Limb (tissue), 2 donors: ENCODE data around the gene ALDH16A1.
"Not testable (repeated sequence)": the region's sequence is repeated elsewhere in the genome, so short reads cannot be mapped to it uniquely, and the experiment has no call there.

Experiments
- DNase-seq, 2 donors: peaks; one replicate each; pipeline ENCODE4 v3.0.0-alpha.2; 2016; ENCODE audit errors: extremely low spot score in 2 of 2

ALDH16A1 gene

DNA sequence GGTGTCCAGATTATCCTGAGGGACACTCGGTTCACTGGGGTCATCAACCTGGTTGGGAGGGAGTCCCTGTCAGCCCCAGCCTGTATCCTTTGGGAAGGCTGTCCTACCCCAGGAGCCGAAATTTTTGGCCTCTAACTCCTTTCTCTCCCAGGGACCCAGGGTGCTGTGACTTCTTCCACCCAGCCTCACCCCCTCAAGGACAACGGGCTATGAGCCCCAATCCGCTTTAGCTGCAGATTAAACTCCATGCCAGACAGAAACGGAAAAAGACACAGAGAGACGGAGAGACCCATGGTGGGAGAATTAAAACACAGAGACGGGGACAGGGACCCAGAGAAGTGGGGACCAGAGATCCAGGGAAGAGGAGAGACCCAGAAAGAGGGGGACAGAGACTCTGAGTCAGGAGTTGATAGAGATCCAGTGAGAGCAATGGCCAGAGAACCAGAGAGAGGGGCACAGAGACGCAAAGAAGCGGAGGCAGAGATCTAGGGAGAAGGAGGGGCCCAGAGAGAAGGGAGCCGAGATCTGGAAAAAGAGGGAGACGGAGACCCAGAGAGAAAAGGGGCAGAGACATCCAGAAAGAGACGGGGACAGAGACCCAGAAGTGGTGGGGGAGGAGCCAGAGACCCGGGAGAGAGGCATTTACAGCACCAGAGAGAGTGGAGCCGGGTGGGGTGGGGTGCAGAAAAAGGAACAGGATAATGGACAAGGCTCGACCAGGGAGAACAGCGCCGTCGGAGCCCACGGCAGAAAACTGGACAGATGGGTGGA lies 12.4 kb upstream of the ALDH16A1 start:
- DNase-seq: no peak

DNA sequence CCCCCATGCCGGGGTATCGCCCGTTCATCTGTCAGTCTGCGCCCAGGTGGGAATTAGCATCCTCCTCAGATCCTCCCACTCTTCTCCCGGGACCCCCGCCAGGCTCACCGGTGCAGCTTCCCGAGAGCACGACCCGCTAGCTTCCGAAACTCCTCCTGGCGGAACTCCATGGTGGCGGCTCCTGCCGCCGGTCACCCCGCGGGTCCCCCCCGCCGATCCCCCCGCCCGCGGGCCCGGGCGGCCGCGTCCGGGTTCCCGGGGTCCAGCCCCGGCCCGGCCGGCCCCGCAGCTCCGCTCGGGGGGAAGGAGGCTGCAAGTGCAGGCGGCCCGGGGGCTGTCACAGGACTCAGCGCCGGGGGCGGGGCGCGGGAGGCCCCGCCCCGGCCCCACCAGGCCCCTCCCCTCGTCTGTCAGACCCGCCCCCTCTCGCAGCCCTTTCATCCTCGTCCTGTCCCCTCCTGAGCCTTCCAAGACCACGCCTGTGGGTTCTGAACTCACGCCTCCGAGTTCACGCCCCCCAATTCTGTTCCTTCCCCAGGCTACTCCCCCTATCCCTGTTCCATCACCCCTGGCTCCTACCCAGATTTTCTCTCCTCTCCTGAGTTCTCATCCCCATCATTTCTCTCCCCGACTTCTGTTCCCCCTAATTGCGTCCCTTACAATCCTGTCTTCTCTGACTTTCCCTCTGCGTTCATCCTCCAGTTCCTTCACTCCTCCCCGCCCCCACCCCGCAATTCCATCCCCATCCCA lies 11.6 kb upstream of the ALDH16A1 start, which contains the start of gene SLC17A7:
TSS of gene SLC17A7 (minus strand) at position 318 of the 750 bp plus-strand sequence. CDS start at position 170, 148 bp downstream.
- DNase-seq: peak in 1 of 2 donors; percentile 64

DNA sequence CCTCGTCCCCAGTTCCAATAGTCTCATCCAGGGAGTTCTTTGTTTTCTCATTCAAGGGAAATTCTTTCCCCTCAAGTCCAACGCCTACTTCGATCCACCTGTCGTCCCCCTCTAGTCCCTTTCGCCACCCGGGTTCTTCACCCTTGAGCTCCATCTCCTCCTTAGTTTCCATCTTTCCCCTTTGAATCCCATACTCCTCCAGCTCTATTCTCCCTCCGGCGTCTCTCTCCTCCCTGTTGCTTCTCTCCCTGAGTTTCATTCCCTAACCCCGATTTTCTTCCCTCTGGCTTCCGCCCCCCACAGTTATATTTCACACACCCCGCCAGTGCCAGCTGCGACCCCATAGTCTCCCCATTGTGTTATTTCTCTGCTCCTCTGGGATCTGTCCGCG lies 11.1 kb upstream of the ALDH16A1 start:
- DNase-seq: no peak

DNA sequence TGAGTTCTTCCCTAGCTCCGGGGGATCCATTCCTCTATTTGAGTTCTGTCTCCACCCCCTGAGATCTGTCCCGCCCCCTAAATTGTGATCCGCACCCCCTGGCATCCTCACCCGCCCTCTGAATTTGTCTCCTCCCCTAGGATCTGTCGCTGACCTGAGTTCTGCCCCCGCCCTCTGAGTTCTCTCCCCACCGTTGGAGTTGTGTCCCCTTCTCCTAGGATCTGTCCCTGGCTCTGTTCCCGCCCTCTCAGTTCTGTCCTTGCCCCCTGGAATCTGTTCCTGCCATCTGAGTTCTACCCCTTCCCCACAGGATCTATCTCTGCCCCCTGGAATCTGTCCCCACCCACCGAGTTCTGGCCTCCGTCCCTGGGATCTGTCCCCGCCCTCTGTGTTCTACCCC lies 10.7 kb upstream of the ALDH16A1 start:
- DNase-seq: no peak

DNA sequence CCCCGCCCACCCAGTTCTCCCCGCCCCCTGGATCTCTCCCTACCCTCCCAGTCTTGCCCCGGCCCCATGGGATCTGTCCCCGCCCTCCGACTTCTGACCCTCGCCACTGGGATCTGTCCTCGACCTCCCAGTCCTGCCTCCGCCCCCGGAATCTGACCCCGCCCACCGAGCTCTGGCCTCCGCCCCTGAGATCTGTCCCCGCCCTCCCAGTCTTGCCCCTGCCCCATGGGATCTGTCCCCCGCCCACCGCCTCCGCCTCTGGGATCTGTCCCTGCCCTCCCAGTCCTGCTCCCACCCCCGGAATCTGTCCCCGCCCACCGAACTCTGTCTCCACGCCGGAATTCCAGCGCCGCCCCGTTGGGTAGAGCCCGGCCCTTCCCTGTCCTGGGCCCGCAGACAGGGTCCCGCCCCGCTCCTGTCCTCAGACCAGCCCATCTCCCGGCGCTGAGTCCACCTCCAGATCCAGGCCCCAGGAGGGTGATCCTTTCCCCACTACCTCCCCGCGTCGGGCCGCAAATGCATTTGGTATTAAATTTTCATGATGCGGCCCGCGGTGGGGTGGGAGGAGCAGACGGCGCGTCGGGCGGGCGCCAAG lies 10.2 kb upstream of the ALDH16A1 start:
- DNase-seq: peak; percentile 78 to 90

DNA sequence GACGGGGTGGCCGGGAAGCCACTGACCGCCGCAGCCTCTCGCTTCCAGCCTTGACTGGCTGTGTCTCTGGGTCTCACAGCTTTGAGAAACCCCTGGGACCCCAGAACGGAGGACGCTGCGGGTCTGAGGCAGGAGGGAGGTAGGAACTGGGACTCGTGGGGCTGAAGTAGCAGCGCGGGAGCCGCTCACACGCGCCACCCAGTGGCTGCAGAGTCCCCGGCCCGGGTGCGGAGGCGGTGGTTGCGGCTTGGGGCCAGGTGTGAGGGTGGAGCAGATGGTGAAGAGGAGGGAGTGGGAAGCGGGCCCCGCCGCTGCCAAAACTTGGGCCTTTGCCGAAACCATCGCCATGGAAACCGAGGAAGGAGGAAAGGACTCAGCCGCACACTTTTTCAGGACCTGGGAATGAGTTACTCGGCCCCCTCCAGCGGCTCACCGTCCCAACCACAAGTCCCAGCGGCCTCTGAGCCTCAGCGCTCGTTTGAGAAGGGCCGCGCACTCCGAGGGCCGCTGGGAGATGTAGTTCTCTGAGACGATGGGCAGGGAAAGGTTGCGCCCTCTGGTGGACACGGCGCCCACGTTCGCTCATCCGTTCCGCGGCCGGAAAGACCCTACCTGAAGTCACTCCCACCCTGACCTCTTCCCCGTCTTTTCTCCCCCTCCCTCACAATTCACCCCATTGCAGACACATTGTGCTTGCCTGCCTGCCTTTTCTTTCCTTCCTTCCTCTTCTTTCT lies 9.5 kb upstream of the ALDH16A1 start:
- DNase-seq: peak; percentile 97 to 98

DNA sequence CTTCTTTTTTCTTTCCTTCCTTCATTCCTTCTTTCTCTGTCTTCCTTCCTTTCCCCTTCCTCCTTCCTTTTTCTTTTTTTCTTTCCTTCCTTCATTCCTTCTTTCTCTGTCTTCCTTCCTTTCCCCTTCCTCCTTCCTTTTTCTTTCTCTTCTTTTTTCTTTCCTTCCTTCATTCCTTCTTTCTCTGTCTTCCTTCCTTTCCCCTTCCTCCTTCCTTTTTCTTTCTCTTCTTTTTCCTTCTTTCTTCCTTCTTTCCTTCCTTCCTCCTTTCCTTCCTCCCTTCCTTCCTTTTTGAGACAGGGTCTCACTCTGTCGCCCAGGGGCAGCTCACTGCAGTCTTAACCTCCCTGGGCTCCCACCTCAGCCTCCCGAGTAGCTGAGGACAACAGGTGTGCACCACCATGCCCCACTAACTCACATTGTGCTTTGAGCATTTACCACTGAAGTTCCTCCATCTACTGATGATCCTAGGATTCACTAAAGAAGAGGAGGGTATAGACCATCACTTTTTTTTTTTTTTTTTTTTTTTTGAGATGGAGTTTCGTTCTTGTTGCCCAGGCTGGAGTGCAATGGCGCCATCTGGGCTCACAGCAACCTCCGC lies 8.8 kb upstream of the ALDH16A1 start:
- not testable (repeated sequence) for DNase-seq

DNA sequence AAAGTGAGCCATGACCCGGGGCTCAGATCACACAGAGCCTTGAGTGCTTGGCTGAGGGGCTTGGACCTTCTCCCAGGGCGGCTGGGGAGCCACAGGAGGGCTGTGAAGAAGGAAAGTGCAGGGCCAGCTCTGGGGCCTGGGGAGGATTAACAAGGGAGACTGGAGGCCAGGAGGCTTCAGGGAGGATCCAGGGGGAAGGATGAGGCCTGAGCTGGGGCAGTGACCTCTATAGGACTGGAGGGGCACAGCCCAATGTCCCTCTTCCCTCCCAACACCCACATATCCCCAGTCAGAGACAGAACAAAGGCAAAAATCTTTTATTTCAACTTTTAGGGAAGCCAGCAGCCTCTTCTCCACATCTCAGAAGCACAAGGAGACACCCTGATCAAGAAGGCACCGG lies 7.0 kb upstream of the ALDH16A1 start:
- no peak for DNase-seq

DNA sequence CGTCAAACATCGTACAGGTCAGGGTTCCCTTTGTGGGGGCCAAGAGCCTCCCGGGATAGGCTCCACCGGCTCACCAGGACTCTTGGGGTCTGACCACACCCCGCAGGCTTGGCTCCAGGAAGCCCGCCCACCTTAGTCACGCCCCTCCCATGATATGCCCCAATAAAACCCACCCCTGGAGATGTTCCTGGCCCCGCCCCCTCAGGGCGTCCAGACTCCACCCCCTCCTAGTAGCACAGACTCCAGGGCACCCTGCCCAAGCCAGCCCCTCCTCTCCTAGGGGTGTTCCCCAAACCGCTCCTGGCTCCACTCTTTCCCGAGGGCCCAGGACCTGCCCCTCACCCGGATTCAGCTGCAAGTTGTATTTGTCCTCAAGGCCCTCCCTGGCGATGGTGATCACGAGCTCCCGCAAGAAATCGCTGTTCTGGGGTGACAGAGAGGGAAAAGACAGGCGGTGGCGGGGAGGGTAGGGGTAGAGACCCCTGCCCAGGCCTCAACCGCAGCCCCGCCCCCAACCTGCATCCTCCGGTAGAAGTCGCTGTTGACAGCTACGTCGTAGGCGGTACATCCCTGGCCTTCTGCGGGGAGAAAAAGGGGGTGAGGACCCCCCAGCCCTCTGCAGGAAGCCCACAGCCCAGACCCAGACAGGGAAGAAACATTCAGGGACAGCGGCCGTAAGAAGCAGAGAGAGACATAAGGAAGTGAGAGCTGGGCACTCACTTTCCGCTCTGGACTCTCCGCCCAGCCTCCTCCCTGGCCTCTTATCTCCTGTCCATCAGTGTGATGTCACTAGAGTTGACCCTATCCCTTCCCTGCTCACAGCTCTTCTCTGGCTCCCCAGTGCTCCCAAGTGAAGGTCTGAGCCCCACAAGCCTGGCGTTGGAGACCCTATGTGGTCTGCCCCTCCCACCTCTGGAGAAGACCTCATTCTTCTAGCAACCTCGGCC lies 5.3 kb upstream of the ALDH16A1 start:
- DNase-seq: no peak

DNA sequence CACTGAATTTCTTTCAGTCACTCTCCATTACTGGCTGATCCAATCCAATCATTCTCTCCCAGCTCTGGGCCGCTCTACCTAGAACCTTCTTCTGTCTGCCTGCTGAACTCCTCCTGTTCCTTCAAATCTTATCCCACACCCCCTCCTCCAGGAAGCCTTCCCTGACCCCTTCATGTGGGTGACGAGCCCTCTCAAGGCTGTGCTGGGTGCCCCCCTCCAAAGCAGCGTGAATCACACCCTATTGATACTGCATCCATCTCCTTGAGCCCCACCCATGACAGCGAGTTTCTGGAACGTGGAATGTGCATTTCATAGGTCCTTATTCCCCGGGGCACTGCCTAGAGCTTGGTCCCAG lies 4.6 kb upstream of the ALDH16A1 start:
- no peak for DNase-seq

DNA sequence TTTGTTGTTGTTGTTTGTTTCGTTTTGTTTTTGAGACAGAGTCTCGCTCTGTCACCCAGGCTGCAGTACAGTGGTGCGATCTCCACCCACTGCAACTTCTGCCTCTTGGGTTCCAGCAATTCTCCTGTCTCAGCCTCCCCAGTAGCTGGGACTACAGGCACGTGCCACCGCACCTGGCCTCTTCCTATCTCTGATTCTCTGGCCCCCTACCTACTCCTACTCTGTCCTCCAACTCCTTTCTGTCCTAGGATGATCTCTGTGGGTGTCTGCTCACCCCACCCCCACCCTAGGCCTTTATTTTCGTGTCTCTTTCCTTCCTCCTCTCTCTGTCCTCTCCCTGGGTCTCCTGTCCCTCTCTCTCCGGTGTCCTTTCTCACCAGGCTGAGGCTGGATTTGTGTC lies 2.6 kb upstream of the ALDH16A1 start:
- no peak for DNase-seq

DNA sequence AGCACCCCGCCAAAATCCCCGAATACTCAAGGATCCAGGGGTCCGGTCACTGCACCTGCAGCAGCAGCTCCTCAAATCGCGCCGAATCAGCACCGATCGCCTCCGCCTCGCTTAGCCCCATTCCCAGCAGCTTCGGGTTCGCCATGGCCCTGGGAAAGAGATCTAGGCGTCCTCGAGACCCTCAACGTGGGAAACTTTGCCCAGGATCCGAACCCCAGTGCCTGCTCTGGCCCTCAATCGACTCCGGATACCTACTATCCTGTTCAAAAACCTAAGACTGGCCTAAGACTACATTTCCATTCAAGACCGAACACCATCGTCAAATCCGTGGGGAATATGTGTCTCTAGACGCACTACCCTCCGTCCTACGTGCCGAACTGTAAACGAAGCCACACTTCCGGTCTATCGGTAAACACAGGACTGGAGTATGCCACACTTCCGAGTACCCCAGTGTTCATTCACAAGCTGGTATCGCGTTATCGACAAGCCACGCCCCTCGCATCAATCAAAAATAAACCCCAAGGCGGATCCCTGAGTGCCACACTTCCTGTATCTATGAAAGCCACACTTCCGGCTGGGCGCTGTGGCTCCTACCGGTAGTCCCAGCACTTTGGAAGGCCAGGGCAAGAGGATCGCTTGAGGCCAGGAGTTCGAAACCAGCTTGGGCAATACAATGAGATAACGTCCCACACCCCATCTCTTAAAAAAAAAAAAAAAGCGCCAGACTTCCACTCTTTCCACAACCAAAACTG lies 1.4 kb upstream of the ALDH16A1 start, which contains the start of gene PIH1D1:
TSS of gene PIH1D1 (minus strand) at position 385 of the 752 bp plus-strand sequence. CDS start at position 145, 240 bp downstream.
- DNase-seq: peak; percentile 95 to 99

DNA sequence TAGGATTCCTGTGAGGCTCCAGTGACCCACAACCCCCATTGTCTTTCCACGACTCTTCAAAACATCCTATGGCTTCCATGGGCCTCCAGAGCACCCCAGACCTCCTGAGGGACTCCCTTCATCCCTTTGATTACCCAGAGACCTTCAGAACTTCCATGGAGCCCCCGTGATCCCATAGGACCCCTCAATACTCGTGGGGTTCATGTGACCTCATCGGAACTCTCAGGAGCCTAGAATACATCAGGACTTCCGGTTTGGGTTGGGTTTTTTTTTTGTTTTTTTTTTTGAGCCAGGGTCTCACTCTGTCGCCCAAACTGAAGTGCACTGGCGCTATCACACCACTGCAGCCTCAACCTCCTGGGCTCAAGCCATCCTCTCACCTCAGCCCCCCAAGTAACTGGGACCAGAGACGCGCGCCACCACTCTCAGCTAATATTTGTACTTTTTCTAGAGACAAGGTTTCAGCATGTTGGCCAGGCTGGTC lies 774 bp downstream of the ALDH16A1 start:
- DNase-seq: no peak

DNA sequence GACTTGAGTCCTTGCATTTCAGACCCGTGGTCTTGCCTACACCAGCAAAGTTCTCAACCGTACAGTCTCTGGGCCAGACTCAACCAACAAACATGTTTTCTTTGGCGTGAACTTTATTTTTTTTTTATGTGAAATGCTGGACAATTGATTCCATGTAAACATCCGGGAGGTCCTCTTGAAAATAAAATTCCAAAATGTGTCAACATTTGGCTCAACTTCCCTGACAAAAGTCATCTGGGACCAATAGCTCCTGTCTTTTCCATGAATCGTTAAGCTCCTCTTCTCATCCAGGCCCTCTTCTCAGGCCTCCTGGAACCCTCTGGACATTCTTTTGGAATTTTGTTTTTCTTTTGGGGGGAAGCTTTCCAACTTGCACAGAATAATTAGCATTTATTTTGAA lies 2.7 kb downstream of the ALDH16A1 start:
- DNase-seq: no peak

DNA sequence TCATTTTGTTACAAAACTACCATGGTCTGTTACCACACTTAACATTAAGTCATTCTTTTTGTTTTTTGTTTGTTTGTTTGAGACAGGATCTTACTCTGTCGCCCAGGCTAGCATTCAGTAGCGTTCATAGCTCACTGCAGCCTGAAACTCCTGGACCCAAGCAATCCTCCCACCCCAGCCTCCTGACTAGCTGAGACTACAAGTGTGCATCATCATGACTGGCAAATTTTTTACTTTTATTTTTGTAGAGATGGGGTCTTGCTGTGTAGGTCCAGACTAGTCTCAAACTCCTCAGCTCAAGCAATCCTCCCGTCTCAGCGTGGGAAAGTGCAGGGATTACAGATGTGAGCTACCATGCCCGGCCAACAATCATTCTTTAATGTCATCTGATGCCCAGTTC lies 3.3 kb downstream of the ALDH16A1 start:
- DNase-seq: no peak

DNA sequence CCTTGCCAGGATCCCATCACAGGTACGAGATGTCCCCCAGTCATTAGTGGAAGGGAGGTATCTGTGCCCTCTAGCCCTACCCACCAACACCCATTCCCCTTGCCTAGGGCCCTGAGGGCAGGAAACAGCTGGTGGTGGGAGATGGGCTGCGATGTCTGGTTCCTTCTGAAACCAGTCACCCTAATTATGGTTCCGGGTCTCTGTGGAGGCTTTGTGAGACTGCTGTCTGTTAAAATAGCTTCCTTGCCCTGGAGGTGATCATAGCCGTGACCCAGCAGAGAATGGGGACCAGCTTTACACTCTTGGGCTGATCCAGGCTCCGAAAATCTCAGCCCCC lies 5.5 kb downstream of the ALDH16A1 start:
- DNase-seq: no peak

DNA sequence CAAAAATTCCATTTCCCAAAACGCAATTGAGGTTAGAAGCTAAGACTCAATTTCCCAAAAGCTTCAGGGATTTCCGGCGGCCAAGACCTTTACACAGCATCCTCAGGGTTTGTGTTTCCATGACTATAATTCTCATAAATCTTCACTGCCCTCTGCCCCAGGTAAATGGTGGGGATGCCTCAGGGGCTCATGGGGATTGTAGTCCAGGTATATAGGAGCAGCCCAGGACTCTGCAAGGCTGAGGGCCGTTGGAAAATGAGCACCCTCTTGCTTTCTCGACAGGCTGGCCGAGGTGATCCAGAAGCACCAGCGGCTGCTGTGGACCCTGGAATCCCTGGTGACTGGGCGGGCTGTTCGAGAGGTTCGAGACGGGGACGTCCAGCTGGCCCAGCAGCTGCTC lies 6.4 kb downstream of the ALDH16A1 start:
- DNase-seq: no peak

DNA sequence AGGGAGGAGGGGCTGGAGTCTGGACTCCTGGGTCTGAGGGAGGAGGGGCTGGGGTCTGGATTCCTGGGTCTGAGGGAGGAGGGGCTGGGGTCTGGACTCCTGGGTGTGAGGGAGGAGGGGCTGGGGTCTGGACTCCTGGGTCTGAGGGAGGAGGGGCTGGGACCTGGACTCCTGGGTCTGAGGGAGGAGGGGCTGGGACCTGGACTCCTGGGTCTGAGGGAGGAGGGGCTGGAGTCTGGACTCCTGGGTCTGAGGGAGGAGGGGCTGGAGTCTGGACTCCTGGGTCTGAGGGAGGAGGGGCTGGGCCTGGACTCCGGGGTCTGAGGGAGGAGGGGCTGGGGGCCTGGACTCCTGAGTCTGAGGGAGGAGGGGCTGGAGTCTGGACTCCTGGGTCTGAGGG lies 8.1 kb downstream of the ALDH16A1 start:
- DNase-seq: not testable (repeated sequence)

DNA sequence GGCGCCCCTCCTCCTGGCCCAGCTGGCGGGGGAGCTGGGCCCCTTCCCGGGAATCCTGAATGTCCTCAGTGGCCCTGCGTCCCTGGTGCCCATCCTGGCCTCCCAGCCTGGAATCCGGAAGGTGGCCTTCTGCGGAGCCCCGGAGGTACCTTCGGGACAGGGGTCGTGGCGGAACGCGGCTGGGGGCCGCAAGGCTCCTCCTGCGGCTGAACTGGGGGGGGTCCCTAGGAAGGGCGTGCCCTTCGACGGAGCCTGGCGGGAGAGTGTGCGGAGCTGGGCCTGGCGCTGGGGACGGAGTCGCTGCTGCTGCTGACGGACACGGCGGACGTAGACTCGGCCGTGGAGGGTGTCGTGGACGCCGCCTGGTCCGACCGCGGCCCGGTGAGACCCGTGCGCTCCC lies 8.6 kb downstream of the ALDH16A1 start:
- peak in 1 of 2 donors; percentile 24 for DNase-seq
